HFF-Myc (cell line): ENCODE measurements around the gene TUBA3D.
"Not testable (repeated sequence)": the region's sequence is repeated elsewhere in the genome, so short reads cannot be mapped to it uniquely, and the experiment has no call there.

Experiments used
- DNase-seq: peaks from one replicate; pipeline ENCODE4 v3.0.0-alpha.2; 2011; ENCODE audit warnings: low read depth; ENCODE audit errors: extremely low read depth
- H3K4me3 ChIP-seq: replicated peaks from 2 replicates; pipeline ENCODE4 v1.5.1; 2011; ENCODE audit warnings: low read depth, mild to moderate bottlenecking, control low read depth, low read length
- CTCF ChIP-seq: IDR thresholded peaks from 2 replicates; pipeline ENCODE4 v1.5.1; 2012; ENCODE audit warnings: mild to moderate bottlenecking, low read depth, low read length, control low read depth; ENCODE audit errors: missing control alignments

The TUBA3D gene

GRCh38 chr2:131492418-131493198, 16.7 kb downstream of the TUBA3D start:
- H3K4me3 ChIP-seq: peak overlapping the region; percentile 96
- peak; percentile 67 for DNase-seq
- TF ChIP-seq CTCF: peak; percentile 84

- peak overlapping the region; percentile 96 for H3K4me3 ChIP-seq
- no peak for DNase-seq
- TF ChIP-seq CTCF: no peak
These were observed 17.5 kb downstream of the TUBA3D start for GRCh38 chr2:131493199-131493968.

- H3K4me3 ChIP-seq, DNase-seq: not testable (repeated sequence)
These were observed 19.6 kb downstream of the TUBA3D start for GRCh38 chr2:131495506-131495905.

GRCh38 chr2:131498321-131498973, 22.5 kb downstream of the TUBA3D start:
- H3K4me3 ChIP-seq, DNase-seq: not testable (repeated sequence)

- H3K4me3 ChIP-seq, DNase-seq: not testable (repeated sequence)
These were observed 27.7 kb downstream of the TUBA3D start for GRCh38 chr2:131503587-131503986.

- H3K4me3 ChIP-seq, DNase-seq: not testable (repeated sequence)
These were observed 28.3 kb downstream of the TUBA3D start for GRCh38 chr2:131504082-131504750.

- TF ChIP-seq CTCF: no peak
- H3K4me3 ChIP-seq: no peak overlapping the region
- DNase-seq: no peak
These were observed 33.7 kb downstream of the TUBA3D start for GRCh38 chr2:131509615-131510014.

- H3K4me3 ChIP-seq, DNase-seq: not testable (repeated sequence)
These were observed 35.5 kb downstream of the TUBA3D start for GRCh38 chr2:131511291-131511968.

- not testable (repeated sequence) for DNase-seq, H3K4me3 ChIP-seq
These were observed 36.3 kb downstream of the TUBA3D start for GRCh38 chr2:131511969-131512870.

- H3K4me3 ChIP-seq, DNase-seq: not testable (repeated sequence)
These were observed 38.7 kb downstream of the TUBA3D start for GRCh38 chr2:131514408-131515166.

- not testable (repeated sequence) for H3K4me3 ChIP-seq, DNase-seq
These were observed 39.3 kb downstream of the TUBA3D start for GRCh38 chr2:131515235-131515634.
